Stomach (tissue), 9 donors: Measurements from ENCODE around the gene RABL2A. TPM values are rescaled to one million over a fixed set of nuclear protein-coding genes. Genes with fewer than 3 reads are reported as not detected.
"Not testable (repeated sequence)": the region's sequence is repeated elsewhere in the genome, so short reads cannot be mapped to it uniquely, and the experiment has no call there.

ENCODE experiments used
- DNase-seq, 2 donors: peaks; one replicate each; pipeline versions ENCODE4 v3.0.0 to v3.0.0-alpha.2; 2013 to 2019
- H3K27ac ChIP-seq, 5 donors: fragments of 200-600 bp in 4 of 5; sonication (generic) in 4 of 5; one replicate each; pipeline ENCODE4 v1.5.1; 2013 to 2019; ENCODE audit warnings: mild to moderate bottlenecking in 1 of 5, moderate library complexity in 1 of 5
- H3K27me3 ChIP-seq, 3 donors: fragments of 200-600 bp; sonication (generic); one replicate each; pipeline ENCODE4 v1.5.1; 2017 to 2019; ENCODE audit warnings: mixed run types in 1 of 3
- H3K36me3 ChIP-seq, 4 donors: fragments of 200-600 bp; sonication (generic); 1 replicate in 3 of 4; 2 replicates in 1 of 4; pipeline ENCODE4 v1.5.1; 2016 to 2019
- H3K4me1 ChIP-seq, 4 donors: fragments of 200-600 bp; sonication (generic); one replicate each; pipeline ENCODE4 v1.5.1; 2016 to 2019
- H3K4me3 ChIP-seq, 4 donors: fragments of 200-600 bp; sonication (generic) in 3 of 4; one replicate each; pipeline ENCODE4 v1.5.1; 2016 to 2019; ENCODE audit warnings: mild to moderate bottlenecking in 1 of 4
- H3K9me3 ChIP-seq, 4 donors: fragments of 200-600 bp; sonication (generic); one replicate each; pipeline ENCODE4 v1.5.1; 2016 to 2019
- EP300 ChIP-seq: sonication (generic); formaldehyde crosslinking; IDR thresholded peaks from one replicate; pipeline ENCODE4 v1.6.1; 2017; ENCODE audit warnings: antibody characterized with exemption
- POLR2A ChIP-seq, 4 donors: fragments of 450-650 bp; IDR thresholded peaks; one replicate each; pipeline ENCODE4 v1.6.1; 2016; ENCODE audit warnings: antibody characterized with exemption in 4 of 4, control low read depth in 2 of 4, mild to moderate bottlenecking in 1 of 4, moderate library complexity in 1 of 4
- POLR2AphosphoS5 ChIP-seq, 3 donors: sonication (generic); formaldehyde crosslinking; IDR thresholded peaks; one replicate each; pipeline ENCODE4 v1.6.1; 2016; ENCODE audit warnings: antibody characterized with exemption in 3 of 3
- WGBS, 5 donors: extraction: QIAGEN DNeasy Blood & Tissue Kit in 3 of 5; methylation state at CpG; one replicate each; pipeline versions ENCODE4 v1.1.5 to v1.1.7; 2013 to 2018; 5-methylcytosine and 5-hydroxymethylcytosine counted together
- intact Hi-C: fragments of 100-400 bp; cut with DNase I; formaldehyde crosslinking; loops from one replicate; pipeline ENCODE4 v1.15.1; 2023; ENCODE audit warnings: low total_unique reads
- polyA plus RNA-seq, 3 donors: library from polyadenylated mRNA; stranded (reverse); fragments of 200-250 nt; gene quantifications; one replicate each; pipeline ENCODE4 v1.2.3, GENCODE V29; 2013
- total RNA-seq, 5 donors: library from RNA; depleted of rRNA; stranded (reverse); fragments of >200 nt; gene quantifications; one replicate each; pipeline versions ENCODE4 v1.1.0 to v1.2.3, GENCODE V29; 2014 to 2016
- TF ChIP-seq, protein P1 (sequence below), 7 experiments: fragments of 450-650 bp in 4 of 7; fragments of 200-600 bp in 3 of 7; sonication (generic) in 3 of 7; IDR thresholded peaks; one replicate each; pipeline ENCODE4 v1.5.1; 2016 to 2019; ENCODE audit warnings: antibody characterized with exemption in 7 of 7, control low read depth in 2 of 7, mild to moderate bottlenecking in 1 of 7
- donor health status: healthy with polysubstance abuse.
- donor health status: Bipolar disorder and iron deficiency.
- donor health status: healthy.

The RABL2A gene
- total and polyA plus RNA-seq, 8 donors, result 4.5 to 14.1 (median 7.9) TPM

DNA sequence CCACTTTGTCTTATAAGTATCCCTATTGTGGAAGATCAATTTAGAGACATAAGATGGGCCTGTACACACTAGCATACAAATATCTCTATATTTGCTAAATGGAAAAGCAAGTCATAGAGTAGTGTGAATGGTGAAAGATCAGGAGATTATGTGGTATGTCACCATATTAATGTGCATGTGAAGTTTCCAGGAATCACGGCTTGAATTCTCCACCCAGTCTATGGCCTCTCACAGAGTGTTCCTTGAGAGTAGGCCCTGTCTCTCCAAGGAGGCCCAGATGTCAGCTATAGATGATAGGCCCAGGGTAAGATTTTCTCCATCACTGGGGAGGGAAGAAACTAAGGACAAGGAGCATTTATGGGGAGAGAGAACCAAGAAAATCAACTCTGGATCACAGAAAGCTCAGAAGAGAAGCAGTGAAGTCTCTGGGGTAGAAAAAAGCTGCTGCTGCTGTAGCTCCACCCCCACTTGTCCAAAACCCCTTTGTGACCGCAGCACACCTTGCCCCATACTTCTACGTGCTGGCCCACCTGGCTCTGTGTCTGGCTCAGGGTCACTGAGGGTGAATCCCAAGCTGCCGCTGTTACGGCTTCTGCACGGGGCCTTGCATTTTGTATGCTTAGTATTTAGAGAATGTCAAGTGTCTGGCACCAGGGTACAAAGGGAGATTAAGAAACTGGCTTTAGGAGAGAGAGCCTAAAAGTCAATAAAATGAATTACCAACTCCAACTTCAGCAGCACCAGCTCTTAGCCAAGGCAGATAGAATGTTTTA lies 37.9 kb downstream of the RABL2A start:
- H3K4me1 ChIP-seq, intact Hi-C loops, H3K9me3 ChIP-seq, H3K4me3 ChIP-seq, H3K36me3 ChIP-seq, DNase-seq, H3K27ac ChIP-seq, H3K27me3 ChIP-seq: not testable (repeated sequence)
- WGBS, 5 donors, result 68 to 85% (median 75%) methylated on average over 5 to 6 of the region's 6 CpGs

DNA sequence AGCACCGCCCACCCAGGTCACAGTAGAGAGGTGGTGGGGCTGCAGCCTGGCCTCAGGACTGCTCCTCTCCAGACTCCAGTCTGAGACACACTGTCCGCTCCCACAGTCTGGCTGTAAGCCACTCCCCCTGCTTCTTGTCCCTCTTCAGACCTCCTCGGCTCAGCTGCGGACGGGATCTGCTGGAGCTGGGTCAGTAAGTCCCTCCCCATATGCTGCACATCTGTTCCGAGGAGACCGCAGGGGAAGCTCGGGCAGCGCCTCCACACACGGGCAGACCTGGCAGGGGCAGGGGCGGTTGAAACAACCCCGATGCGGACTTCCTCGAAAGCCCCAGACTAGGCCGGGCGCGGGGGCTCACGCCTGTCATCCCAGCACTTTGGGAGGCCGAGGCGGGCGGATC lies 41.9 kb downstream of the RABL2A start:
- H3K9me3 ChIP-seq, DNase-seq, H3K27me3 ChIP-seq, intact Hi-C loops, H3K4me1 ChIP-seq, H3K36me3 ChIP-seq, H3K27ac ChIP-seq, H3K4me3 ChIP-seq: not testable (repeated sequence)
- 92 to 97% (median 95%) methylated on average over 16 to 21 of the region's 21 CpGs for WGBS, 5 donors

DNA sequence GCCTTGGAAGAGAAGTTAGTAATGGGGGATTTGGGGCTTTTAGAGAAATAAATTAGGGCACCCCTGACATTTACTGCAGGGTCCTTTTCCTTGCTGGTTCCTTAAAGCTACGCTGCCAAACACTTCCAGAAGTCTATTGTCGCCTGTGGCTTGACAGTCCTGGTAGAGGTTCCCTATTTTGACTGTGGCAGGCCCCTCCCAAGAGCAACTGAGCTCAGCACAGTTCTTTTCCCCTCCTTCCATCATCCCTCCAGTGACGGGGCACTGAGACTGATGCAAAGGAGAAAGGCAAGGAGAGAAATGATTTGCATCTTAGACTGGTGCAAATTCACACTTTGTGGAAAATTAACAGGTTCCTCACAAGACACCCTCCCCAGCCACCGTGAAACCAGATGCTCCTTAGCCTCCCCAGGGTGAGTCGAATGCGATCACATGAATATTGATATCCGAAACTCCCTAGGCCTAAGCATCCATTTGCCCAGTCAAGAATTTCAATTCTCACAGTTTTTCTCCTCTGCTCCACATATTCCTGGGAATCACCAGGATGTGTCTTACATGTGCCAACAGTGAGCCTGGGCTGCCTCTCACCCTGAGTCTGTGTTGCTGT lies 45.4 kb downstream of the RABL2A start:
- no peaks in the 10 kb centered on the region for H3K27me3 ChIP-seq
- H3K4me1 ChIP-seq, result no peaks in the 10 kb centered on the region
- TF ChIP-seq POLR2AphosphoS5 (IDR thresholded peaks at IDR 0.05) (no peak), POLR2A (IDR thresholded peaks at IDR 0.05) (no peak), EP300 (no peak)
- TF ChIP-seq, protein P1, sequence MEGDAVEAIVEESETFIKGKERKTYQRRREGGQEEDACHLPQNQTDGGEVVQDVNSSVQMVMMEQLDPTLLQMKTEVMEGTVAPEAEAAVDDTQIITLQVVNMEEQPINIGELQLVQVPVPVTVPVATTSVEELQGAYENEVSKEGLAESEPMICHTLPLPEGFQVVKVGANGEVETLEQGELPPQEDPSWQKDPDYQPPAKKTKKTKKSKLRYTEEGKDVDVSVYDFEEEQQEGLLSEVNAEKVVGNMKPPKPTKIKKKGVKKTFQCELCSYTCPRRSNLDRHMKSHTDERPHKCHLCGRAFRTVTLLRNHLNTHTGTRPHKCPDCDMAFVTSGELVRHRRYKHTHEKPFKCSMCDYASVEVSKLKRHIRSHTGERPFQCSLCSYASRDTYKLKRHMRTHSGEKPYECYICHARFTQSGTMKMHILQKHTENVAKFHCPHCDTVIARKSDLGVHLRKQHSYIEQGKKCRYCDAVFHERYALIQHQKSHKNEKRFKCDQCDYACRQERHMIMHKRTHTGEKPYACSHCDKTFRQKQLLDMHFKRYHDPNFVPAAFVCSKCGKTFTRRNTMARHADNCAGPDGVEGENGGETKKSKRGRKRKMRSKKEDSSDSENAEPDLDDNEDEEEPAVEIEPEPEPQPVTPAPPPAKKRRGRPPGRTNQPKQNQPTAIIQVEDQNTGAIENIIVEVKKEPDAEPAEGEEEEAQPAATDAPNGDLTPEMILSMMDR (IDR thresholded peaks at IDR 0.05), result no peak
- no peak overlapping the region for H3K4me3 ChIP-seq
- DNase-seq, result no peak
- no peak overlapping the region for H3K27ac ChIP-seq
- no peaks in the 10 kb centered on the region for H3K36me3 ChIP-seq
- H3K9me3 ChIP-seq, result no peaks in the 10 kb centered on the region
- WGBS, 5 donors, result 73 to 80% (median 75%) methylated on average over 7 of the region's 7 CpGs
- intact Hi-C loops, result no loop called here

DNA sequence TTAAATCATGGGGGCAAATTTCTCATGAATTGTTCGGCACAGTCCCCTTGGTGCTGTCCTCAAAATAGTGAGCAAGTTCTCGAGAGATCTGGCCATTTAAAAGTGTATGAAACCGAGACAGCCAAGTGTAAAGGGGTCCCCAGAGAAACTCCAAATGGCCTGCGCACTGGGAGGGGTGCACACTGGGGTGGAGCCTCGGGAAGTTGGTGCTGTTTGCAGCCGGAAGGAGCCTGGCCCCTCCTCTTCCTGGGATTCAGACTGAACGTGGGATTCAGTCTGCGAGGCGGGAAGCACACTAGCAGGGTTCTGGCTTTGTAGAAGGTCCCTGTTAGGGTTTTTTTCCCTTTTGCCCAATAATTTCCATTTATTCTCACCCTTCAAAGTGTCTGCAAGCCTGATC lies 48.8 kb downstream of the RABL2A start:
- H3K9me3 ChIP-seq, result no peaks in the 10 kb centered on the region
- H3K27me3 ChIP-seq, result no peaks in the 10 kb centered on the region
- H3K36me3 ChIP-seq, result no peaks in the 10 kb centered on the region
- TF ChIP-seq POLR2A (IDR thresholded peaks at IDR 0.05) (no peak), POLR2AphosphoS5 (IDR thresholded peaks at IDR 0.05) (no peak), EP300 (no peak)
- TF ChIP-seq, protein P1 (IDR thresholded peaks at IDR 0.05), result no peak
- no peak overlapping the region for H3K4me3 ChIP-seq
- intact Hi-C loops, result no loop called here
- no peaks in the 10 kb centered on the region for H3K4me1 ChIP-seq
- H3K27ac ChIP-seq, result no peak overlapping the region
- peak in 1 of 2 donors; percentile 21 for DNase-seq
- 55 to 69% (median 66%) methylated on average over 9 of the region's 9 CpGs for WGBS, 5 donors

- intact Hi-C loops, result no loop called here
- Histone ChIP-seq H3K4me1 (no peaks in the 10 kb centered on the region), H3K36me3 (no peaks in the 10 kb centered on the region), H3K9me3 (no peaks in the 10 kb centered on the region), H3K27me3 (no peaks in the 10 kb centered on the region), H3K27ac (no peak overlapping the region), H3K4me3 (no peak overlapping the region)
- 90 to 100% (median 96%) methylated on average over 4 of the region's 4 CpGs for WGBS, 5 donors
- TF ChIP-seq POLR2AphosphoS5 (IDR thresholded peaks at IDR 0.05) (no peak), EP300 (no peak), POLR2A (IDR thresholded peaks at IDR 0.05) (no peak)
- TF ChIP-seq, protein P1 (IDR thresholded peaks at IDR 0.05), result no peak
- no peak for DNase-seq
Observed at GRCh38 chr2:113676623-113677266, 49.7 kb downstream of the RABL2A start.
